Stimulated activated CD8-positive, alpha-beta memory T cell treated with anti-CD3 and anti-CD28 coated beads, Interleukin-4, amount 100 ng/mL, for 48 hours (primary cell): ENCODE data around the gene LARP4B.

Experiments
- DNase-seq: peaks from one replicate; pipeline ENCODE4 v3.0.0-alpha.2; 2020

The LARP4B gene

GRCh38 chr10:822197-822596 is 109.3 kb downstream of the LARP4B start:
- no peak for DNase-seq

DNA sequence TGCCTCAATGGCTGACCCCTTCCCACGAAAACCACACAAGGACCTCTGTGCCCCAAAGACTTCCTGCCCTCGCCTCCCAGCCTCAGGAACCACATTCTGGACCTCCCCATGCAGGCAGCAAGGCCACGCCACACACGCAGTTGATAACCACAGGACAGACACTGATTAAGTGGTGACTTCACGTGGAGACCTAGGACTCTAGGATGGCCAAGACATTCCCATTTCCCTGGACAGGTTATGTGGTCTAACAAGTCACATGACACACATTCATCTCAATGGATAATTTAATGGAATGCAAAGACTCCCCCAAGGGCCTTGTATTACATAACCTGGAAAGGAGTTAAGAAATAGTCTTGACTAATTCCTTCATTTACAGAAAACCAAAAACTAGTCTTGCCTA is 110.2 kb downstream of the LARP4B start:
- no peak for DNase-seq

GRCh38 chr10:819816-820215 is 111.7 kb downstream of the LARP4B start:
- DNase-seq: no peak

- DNase-seq: no peak
These were observed 112.2 kb downstream of the LARP4B start for GRCh38 chr10:819326-819725.

GRCh38 chr10:818526-819220 is 112.8 kb downstream of the LARP4B start:
- no peak for DNase-seq

DNA sequence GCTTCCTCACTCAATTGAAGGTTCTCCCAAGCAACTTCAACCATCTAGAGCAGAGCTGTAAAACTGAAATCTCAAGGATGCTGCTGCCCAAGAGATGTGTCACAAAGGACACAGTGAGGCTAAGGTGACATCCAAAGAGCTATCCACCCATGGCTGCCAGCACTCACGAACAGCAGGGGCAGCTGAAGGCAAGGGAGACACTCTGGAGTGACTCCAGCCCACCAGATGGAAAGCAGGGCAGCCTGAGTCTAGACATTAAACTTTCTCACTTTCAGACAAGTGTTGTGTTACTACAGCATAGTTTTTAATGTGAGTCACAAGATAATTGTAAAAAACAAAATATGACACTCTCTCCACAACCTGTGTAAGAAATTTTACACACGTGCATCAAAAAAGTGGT is 113.5 kb downstream of the LARP4B start:
- DNase-seq: no peak

DNA sequence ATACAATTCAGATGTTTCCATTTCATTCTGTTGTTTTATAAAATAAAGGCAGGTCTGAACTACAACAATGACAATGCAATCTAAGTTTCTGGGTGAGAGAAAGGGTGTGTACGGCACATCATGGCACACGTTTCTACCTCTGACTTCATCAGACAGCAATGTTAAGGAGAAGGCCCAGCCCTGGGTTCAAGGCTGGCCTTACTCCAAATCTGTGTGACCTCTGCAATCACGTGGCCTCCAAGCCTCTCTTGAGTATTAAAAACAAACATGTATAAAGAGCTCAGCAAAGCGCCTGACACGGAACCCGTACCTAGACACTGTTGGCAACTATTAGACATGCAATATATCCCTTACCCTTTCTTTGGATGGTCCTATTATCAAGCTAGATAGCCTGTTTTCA is 114.1 kb downstream of the LARP4B start:
- no peak for DNase-seq

DNA sequence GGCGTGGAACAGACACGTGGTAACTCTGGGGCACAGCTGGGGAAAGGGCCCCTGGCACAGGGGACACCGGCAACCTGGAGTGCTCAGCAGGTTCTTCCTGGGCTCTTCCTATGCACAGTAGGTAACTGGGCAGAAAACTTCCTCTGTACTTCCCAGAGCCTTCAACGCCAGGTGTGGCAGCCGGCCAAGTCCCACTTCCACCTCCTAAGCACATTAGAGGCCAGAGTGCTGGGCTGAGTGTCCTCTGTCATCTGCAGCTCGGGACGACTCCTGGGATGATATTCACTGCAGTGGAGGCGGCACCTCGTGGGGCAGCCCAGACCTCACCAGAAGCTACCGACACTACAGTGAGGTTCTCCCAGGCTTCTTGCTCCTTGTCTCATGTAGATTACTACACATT is 114.5 kb downstream of the LARP4B start:
- no peak for DNase-seq

- DNase-seq: no peak
These were observed 115.4 kb downstream of the LARP4B start for GRCh38 chr10:816091-816477.

GRCh38 chr10:815338-816090 is 116.0 kb downstream of the LARP4B start:
- no peak for DNase-seq

GRCh38 chr10:814536-815302 is 116.8 kb downstream of the LARP4B start:
- no peak for DNase-seq

- no peak for DNase-seq
These were observed 118.2 kb downstream of the LARP4B start for GRCh38 chr10:813286-813685.

DNA sequence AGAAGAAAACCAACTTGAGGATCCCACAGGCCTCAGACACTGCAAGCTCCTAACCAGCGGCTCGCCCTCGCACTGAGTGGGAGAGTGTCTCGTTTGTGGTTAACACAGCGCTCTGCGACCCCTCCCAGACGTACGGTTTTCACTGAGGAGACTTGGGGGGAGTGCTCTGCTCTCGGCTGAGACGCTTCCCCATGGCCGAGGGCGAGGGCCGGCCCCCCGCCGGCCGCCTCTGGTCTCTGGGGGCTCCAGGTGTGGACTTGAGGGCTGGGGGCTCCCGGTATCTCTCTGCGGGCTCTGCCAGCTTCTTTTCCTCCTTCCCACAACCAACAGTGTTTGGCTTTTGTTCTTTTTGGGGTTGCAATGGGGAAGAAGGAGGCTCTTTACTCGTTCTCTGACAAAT is 118.7 kb downstream of the LARP4B start:
- DNase-seq: no peak

GRCh38 chr10:811379-812175 is 119.9 kb downstream of the LARP4B start:
- no peak for DNase-seq

DNA sequence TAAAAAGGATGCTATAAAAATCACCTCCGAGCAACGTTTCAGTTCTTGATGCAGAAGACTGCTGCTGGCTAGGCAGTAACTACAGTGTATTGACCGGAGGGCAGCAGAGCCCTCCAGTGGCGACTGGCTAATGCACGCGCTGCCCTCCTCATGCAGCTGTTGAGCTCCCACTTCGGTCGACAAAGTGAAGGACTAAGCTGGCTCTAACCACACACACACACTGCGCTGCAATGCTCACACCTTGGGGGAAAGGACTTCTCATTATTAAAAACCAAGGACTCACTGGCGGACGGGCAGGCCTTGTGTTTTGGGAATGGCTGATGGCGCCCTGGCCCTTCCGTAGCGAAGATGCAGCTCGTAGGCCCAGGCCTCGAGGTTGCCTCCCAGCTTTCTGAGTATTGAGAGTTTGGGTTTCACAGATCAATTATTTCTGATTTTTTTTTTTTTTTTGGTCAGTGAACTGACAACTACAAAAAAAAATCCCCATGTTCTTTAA is 121.1 kb downstream of the LARP4B start:
- DNase-seq: no peak

GRCh38 chr10:809671-810350 is 121.7 kb downstream of the LARP4B start:
- no peak for DNase-seq

DNA sequence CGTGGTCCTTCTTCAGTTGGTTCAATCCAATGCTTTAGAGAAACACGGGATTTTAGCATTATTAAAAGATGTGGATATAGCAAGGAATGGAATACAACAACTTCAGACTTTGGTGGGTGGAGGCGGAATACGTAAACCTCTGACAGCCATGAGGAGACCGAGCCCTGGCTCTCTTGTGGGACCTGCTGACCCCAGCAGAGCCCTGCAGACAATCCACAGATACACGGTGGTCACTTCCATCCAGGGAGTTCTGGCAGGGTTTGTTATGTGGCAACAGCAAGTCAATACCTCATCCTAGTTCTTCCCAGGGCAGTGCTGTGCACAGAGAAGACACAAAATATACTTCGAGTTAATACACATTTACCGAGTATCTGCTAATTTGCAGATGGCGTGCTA is 123.5 kb downstream of the LARP4B start:
- DNase-seq: no peak

GRCh38 chr10:807163-807957 is 124.1 kb downstream of the LARP4B start:
- no peak for DNase-seq

DNA sequence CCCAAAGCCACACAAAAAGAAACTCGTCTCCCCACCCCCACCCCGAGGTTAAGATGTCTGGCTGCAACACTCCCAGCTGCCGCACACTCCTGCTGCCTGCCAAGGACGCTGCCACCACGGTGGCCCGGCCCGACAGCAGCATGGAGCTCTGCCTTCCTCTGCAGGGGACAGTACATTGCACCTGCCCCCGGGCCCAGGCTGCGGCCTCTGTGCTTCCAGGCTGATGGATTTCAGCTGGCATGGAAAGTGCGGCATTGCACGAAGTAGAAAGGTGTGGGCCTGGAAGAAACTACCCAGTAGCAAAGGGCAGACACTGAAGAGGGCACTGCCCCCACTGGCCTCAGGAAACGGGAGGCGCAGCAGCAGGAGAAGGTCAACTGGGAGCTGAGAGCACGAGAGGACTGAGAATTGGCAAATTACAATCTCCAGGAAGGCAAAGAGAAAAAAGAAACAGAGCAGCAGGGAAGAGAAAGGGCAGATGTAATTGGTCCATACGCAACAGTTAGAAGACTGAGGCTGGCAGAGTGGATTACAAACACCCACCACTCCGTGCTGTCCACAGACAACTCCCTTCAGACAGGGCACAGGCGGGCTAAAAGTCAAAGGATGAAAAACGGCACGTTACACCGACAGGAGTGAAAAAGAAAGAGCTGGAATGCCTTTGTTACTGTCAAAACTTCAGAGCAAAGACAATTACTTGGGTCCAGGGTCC is 124.9 kb downstream of the LARP4B start:
- no peak for DNase-seq

- no peak for DNase-seq
These were observed 125.7 kb downstream of the LARP4B start for GRCh38 chr10:805620-806305.
